Naive thymus-derived CD8-positive, alpha-beta T cell (primary cell): ENCODE data around the gene KRTAP2-3. TPM values are rescaled to one million over a fixed set of nuclear protein-coding genes. Genes with fewer than 3 reads are reported as not detected.

Experiments
- ATAC-seq, 2 donors: fragments of 150-1000 bp; cut with Tn5 transposase in 1 of 2; sonication (Bioruptor Pico), chemical (Tn5 transposase) in 1 of 2; 1 replicate in 1 of 2; 2 replicates in 1 of 2; pipeline ENCODE4 v1.10.0; 2021; ENCODE audit warnings: mild to moderate bottlenecking in 2 of 2, moderate library complexity in 2 of 2
- POLR2A ChIA-PET: fragments of 350-600 bp; sonication (Branson Sonifier 250); formaldehyde crosslinking; loops from one replicate; lab custom pipeline; 2021; ENCODE audit warnings: antibody characterized with exemption; lab: Charles Lee
- DNase-seq, 10 donors: peaks; one replicate each; pipeline versions ENCODE4 v3.0.0 to v3.0.0-alpha.2; 2020 to 2022
- H3K27ac Mint-ChIP-seq, 10 donors: one replicate each; pipeline ENCODE4 v1.8.0; 2020 to 2022; ENCODE audit warnings: mild to moderate bottlenecking in 10 of 10, mixed read lengths in 10 of 10, moderate library complexity in 4 of 10, inconsistent platforms in 1 of 10
- H3K27me3 Mint-ChIP-seq, 5 donors: one replicate each; pipeline ENCODE4 v1.8.0; 2021 to 2022; ENCODE audit warnings: mixed read lengths in 5 of 5
- H3K36me3 Mint-ChIP-seq, 3 donors: one replicate each; pipeline ENCODE4 v1.8.0; 2020 to 2022; ENCODE audit warnings: mixed read lengths in 3 of 3, mild to moderate bottlenecking in 2 of 3, inconsistent platforms in 1 of 3
- H3K4me1 Mint-ChIP-seq, 4 donors: one replicate each; pipeline ENCODE4 v1.8.0; 2021 to 2022; ENCODE audit warnings: mixed read lengths in 4 of 4
- H3K4me3 Mint-ChIP-seq, 10 donors: one replicate each; pipeline ENCODE4 v1.8.0; 2020 to 2022; ENCODE audit warnings: mild to moderate bottlenecking in 10 of 10, mixed read lengths in 10 of 10, moderate library complexity in 6 of 10, inconsistent platforms in 1 of 10
- H3K9me3 Mint-ChIP-seq, 9 donors: one replicate each; pipeline ENCODE4 v1.8.0; 2020 to 2022; ENCODE audit warnings: mixed read lengths in 9 of 9, mild to moderate bottlenecking in 3 of 9, inconsistent platforms in 1 of 9, moderate library complexity in 1 of 9
- polyA plus RNA-seq, 3 donors: library from polyadenylated mRNA; unstranded; fragments of 300-500 nt; fragmentation: Illumina TruSeq; gene quantifications; one replicate each; pipeline ENCODE4 v1.2.3, GENCODE V29; 2021
- total RNA-seq, 8 experiments: library from RNA in 2 of 8; stranded (reverse) in 2 of 8; gene quantifications; one replicate each; pipeline ENCODE4 v1.2.3 and lab custom pipeline; 2021 to 2026

Gene KRTAP2-3
- total and polyA plus RNA-seq, 5 experiments from 2014 or later = not detected

- no peak for DNase-seq
- Mint-ChIP-seq H3K36me3 (peaks cover 0 to 5% (median 0%) of the 10 kb centered on the region in 3 donors), H3K4me1 (no peaks in the 10 kb centered on the region), H3K27me3 (peaks cover 0 to 10% (median 2%) of the 10 kb centered on the region in 5 donors), H3K27ac (no peak overlapping the region), H3K4me3 (no peak overlapping the region), H3K9me3 (peaks cover 0 to 5% (median 0%) of the 10 kb centered on the region in 9 donors)
- ATAC-seq = no peak
- POLR2A ChIA-PET = no interaction called here
Measured at GRCh38 chr17:41016578-41017215, 43.2 kb downstream of the KRTAP2-3 start.

- no peaks in the 10 kb centered on the region for H3K36me3 Mint-ChIP-seq
- H3K27ac Mint-ChIP-seq = no peak overlapping the region
- ATAC-seq (no peak), DNase-seq (no peak)
- no peaks in the 10 kb centered on the region for H3K4me1 Mint-ChIP-seq
- no peak overlapping the region for H3K4me3 Mint-ChIP-seq
- H3K9me3 Mint-ChIP-seq = no peaks in the 10 kb centered on the region
- peaks cover 0 to 10% (median 2%) of the 10 kb centered on the region in 5 donors for H3K27me3 Mint-ChIP-seq
- POLR2A ChIA-PET = no interaction called here
Measured at GRCh38 chr17:41015454-41015853, 44.5 kb downstream of the KRTAP2-3 start.

- DNase-seq (no peak), ATAC-seq (no peak)
- H3K4me1 Mint-ChIP-seq = no peaks in the 10 kb centered on the region
- no peaks in the 10 kb centered on the region for H3K36me3 Mint-ChIP-seq
- H3K4me3 Mint-ChIP-seq = no peak overlapping the region
- POLR2A ChIA-PET = no interaction called here
- H3K27me3 Mint-ChIP-seq = peaks cover 0 to 10% (median 2%) of the 10 kb centered on the region in 5 donors
- H3K9me3 Mint-ChIP-seq = no peaks in the 10 kb centered on the region
- H3K27ac Mint-ChIP-seq = no peak overlapping the region
Measured at GRCh38 chr17:41013606-41014005, 46.3 kb downstream of the KRTAP2-3 start.

- no peak overlapping the region for H3K4me3 Mint-ChIP-seq
- POLR2A ChIA-PET = no interaction called here
- H3K4me1 Mint-ChIP-seq = no peaks in the 10 kb centered on the region
- H3K9me3 Mint-ChIP-seq = no peaks in the 10 kb centered on the region
- ATAC-seq (no peak), DNase-seq (no peak)
- H3K27me3 Mint-ChIP-seq = peaks cover 0 to 10% (median 2%) of the 10 kb centered on the region in 5 donors
- H3K27ac Mint-ChIP-seq = no peak overlapping the region
- H3K36me3 Mint-ChIP-seq = no peaks in the 10 kb centered on the region
Measured at GRCh38 chr17:41013181-41013580, 46.7 kb downstream of the KRTAP2-3 start.

GRCh38 chr17:41012326-41013120, 47.4 kb downstream of the KRTAP2-3 start:
- H3K4me3 Mint-ChIP-seq = no peak overlapping the region
- ATAC-seq (no peak), DNase-seq (no peak)
- peaks cover 0 to 10% (median 2%) of the 10 kb centered on the region in 5 donors for H3K27me3 Mint-ChIP-seq
- no peaks in the 10 kb centered on the region for H3K36me3 Mint-ChIP-seq
- no peak overlapping the region for H3K27ac Mint-ChIP-seq
- no peaks in the 10 kb centered on the region for H3K4me1 Mint-ChIP-seq
- H3K9me3 Mint-ChIP-seq = no peaks in the 10 kb centered on the region
- POLR2A ChIA-PET = no interaction called here

GRCh38 chr17:41010441-41010840, 49.5 kb downstream of the KRTAP2-3 start:
- H3K4me1 Mint-ChIP-seq = no peaks in the 10 kb centered on the region
- peaks cover 0 to under 1% (median 0%) of the 10 kb centered on the region in 5 donors for H3K27me3 Mint-ChIP-seq
- DNase-seq (no peak), ATAC-seq (no peak)
- no peaks in the 10 kb centered on the region for H3K36me3 Mint-ChIP-seq
- H3K4me3 Mint-ChIP-seq = no peak overlapping the region
- no peak overlapping the region for H3K27ac Mint-ChIP-seq
- POLR2A ChIA-PET = no interaction called here
- no peaks in the 10 kb centered on the region for H3K9me3 Mint-ChIP-seq

GRCh38 chr17:41009936-41010335, 50.0 kb downstream of the KRTAP2-3 start:
- POLR2A ChIA-PET = interaction anchor here (0.6 kb wide), 1 partner anchor 472 kb away, joined by 4 read pairs; no protein-coding TSS in a partner anchor
- Mint-ChIP-seq H3K9me3 (no peaks in the 10 kb centered on the region), H3K36me3 (no peaks in the 10 kb centered on the region), H3K4me3 (no peak overlapping the region), H3K4me1 (no peaks in the 10 kb centered on the region), H3K27ac (no peak overlapping the region), H3K27me3 (no peaks in the 10 kb centered on the region)
- no peak for ATAC-seq
- no peak for DNase-seq

GRCh38 chr17:41009301-41009760, 50.6 kb downstream of the KRTAP2-3 start:
- ATAC-seq (no peak), DNase-seq (no peak)
- Mint-ChIP-seq H3K27ac (no peak overlapping the region), H3K4me1 (no peaks in the 10 kb centered on the region), H3K4me3 (no peak overlapping the region), H3K36me3 (no peaks in the 10 kb centered on the region), H3K9me3 (no peaks in the 10 kb centered on the region), H3K27me3 (no peaks in the 10 kb centered on the region)
- POLR2A ChIA-PET = interaction anchor here (0.6 kb wide), 1 partner anchor 472 kb away, joined by 4 read pairs; no protein-coding TSS in a partner anchor

Other genes with a start within 250 kb of the KRTAP2-3 start
Only the 30 nearest of the 38 such genes appear.
- not detected for gene KRT20, start 174.9 kb downstream of the KRTAP2-3 start, total RNA-seq
- gene KRT20, start 174.9 kb downstream of the KRTAP2-3 start, polyA plus RNA-seq = not detected
- not detected for gene KRT23, start 122.5 kb downstream of the KRTAP2-3 start, total RNA-seq
- gene KRT23, start 122.5 kb downstream of the KRTAP2-3 start, polyA plus RNA-seq = not detected
- not detected for gene KRT39, start 93.2 kb downstream of the KRTAP2-3 start, total RNA-seq
- not detected for gene KRT39, start 93.2 kb downstream of the KRTAP2-3 start, polyA plus RNA-seq
- gene KRT40, start 75.8 kb downstream of the KRTAP2-3 start, total RNA-seq = not detected
- not detected for gene KRT40, start 75.8 kb downstream of the KRTAP2-3 start, polyA plus RNA-seq
- not detected for gene KRTAP3-3, start 66.0 kb downstream of the KRTAP2-3 start, total RNA-seq
- not detected for gene KRTAP3-3, start 66.0 kb downstream of the KRTAP2-3 start, polyA plus RNA-seq
- not detected for gene KRTAP3-2, start 60.2 kb downstream of the KRTAP2-3 start, total RNA-seq
- not detected for gene KRTAP3-2, start 60.2 kb downstream of the KRTAP2-3 start, polyA plus RNA-seq
- gene KRTAP3-1, start 51.0 kb downstream of the KRTAP2-3 start, total RNA-seq = not detected
- gene KRTAP3-1, start 51.0 kb downstream of the KRTAP2-3 start, polyA plus RNA-seq = not detected
- gene KRTAP1-5, start 32.9 kb downstream of the KRTAP2-3 start, total RNA-seq = not detected
- gene KRTAP1-5, start 32.9 kb downstream of the KRTAP2-3 start, polyA plus RNA-seq = not detected
- not detected for gene KRTAP1-4, start 29.9 kb downstream of the KRTAP2-3 start, total RNA-seq
- gene KRTAP1-4, start 29.9 kb downstream of the KRTAP2-3 start, polyA plus RNA-seq = not detected
- gene KRTAP1-3, start 25.2 kb downstream of the KRTAP2-3 start, total RNA-seq = not detected
- not detected for gene KRTAP1-3, start 25.2 kb downstream of the KRTAP2-3 start, polyA plus RNA-seq
- not detected for gene KRTAP1-1, start 18.7 kb downstream of the KRTAP2-3 start, total RNA-seq
- not detected for gene KRTAP1-1, start 18.7 kb downstream of the KRTAP2-3 start, polyA plus RNA-seq
- gene KRTAP2-1, start 12.8 kb downstream of the KRTAP2-3 start, total RNA-seq = not detected
- gene KRTAP2-1, start 12.8 kb downstream of the KRTAP2-3 start, polyA plus RNA-seq = not detected
- not detected for gene KRTAP2-2, start 4.9 kb downstream of the KRTAP2-3 start, total RNA-seq
- not detected for gene KRTAP2-2, start 4.9 kb downstream of the KRTAP2-3 start, polyA plus RNA-seq
- not detected for gene KRTAP2-4, start 5.8 kb upstream of the KRTAP2-3 start, total RNA-seq
- not detected for gene KRTAP2-4, start 5.8 kb upstream of the KRTAP2-3 start, polyA plus RNA-seq
- not detected for gene KRTAP4-7, start 24.0 kb upstream of the KRTAP2-3 start, total RNA-seq
- not detected for gene KRTAP4-7, start 24.0 kb upstream of the KRTAP2-3 start, polyA plus RNA-seq
- not detected for gene KRTAP4-8, start 38.0 kb upstream of the KRTAP2-3 start, total RNA-seq
- gene KRTAP4-8, start 38.0 kb upstream of the KRTAP2-3 start, polyA plus RNA-seq = not detected
- gene KRTAP4-16, start 42.1 kb upstream of the KRTAP2-3 start, total RNA-seq = not detected
- gene KRTAP4-16, start 42.1 kb upstream of the KRTAP2-3 start, polyA plus RNA-seq = not detected
- not detected for gene KRTAP4-9, start 45.3 kb upstream of the KRTAP2-3 start, total RNA-seq
- not detected for gene KRTAP4-9, start 45.3 kb upstream of the KRTAP2-3 start, polyA plus RNA-seq
- gene KRTAP4-11, start 58.3 kb upstream of the KRTAP2-3 start, total RNA-seq = not detected
- gene KRTAP4-11, start 58.3 kb upstream of the KRTAP2-3 start, polyA plus RNA-seq = not detected
- not detected for gene KRTAP4-12, start 64.1 kb upstream of the KRTAP2-3 start, total RNA-seq
- gene KRTAP4-12, start 64.1 kb upstream of the KRTAP2-3 start, polyA plus RNA-seq = under 1 TPM in 1 of 3 donors, not detected in 2; 0.15 TPM
- gene KRTAP4-6, start 80.4 kb upstream of the KRTAP2-3 start, total RNA-seq = not detected
- not detected for gene KRTAP4-6, start 80.4 kb upstream of the KRTAP2-3 start, polyA plus RNA-seq
- not detected for gene KRTAP4-5, start 89.7 kb upstream of the KRTAP2-3 start, total RNA-seq
- not detected for gene KRTAP4-5, start 89.7 kb upstream of the KRTAP2-3 start, polyA plus RNA-seq
- not detected for gene KRTAP4-4, start 100.6 kb upstream of the KRTAP2-3 start, total RNA-seq
- gene KRTAP4-4, start 100.6 kb upstream of the KRTAP2-3 start, polyA plus RNA-seq = not detected
- gene KRTAP4-3, start 108.1 kb upstream of the KRTAP2-3 start, total RNA-seq = not detected
- not detected for gene KRTAP4-3, start 108.1 kb upstream of the KRTAP2-3 start, polyA plus RNA-seq
- gene KRTAP4-2, start 118.1 kb upstream of the KRTAP2-3 start, total RNA-seq = not detected
- gene KRTAP4-2, start 118.1 kb upstream of the KRTAP2-3 start, polyA plus RNA-seq = not detected
- not detected for gene KRTAP4-1, start 124.8 kb upstream of the KRTAP2-3 start, total RNA-seq
- not detected for gene KRTAP4-1, start 124.8 kb upstream of the KRTAP2-3 start, polyA plus RNA-seq
- not detected for gene KRTAP9-1, start 129.8 kb upstream of the KRTAP2-3 start, total RNA-seq
- gene KRTAP9-1, start 129.8 kb upstream of the KRTAP2-3 start, polyA plus RNA-seq = not detected
- not detected for gene KRTAP9-2, start 166.5 kb upstream of the KRTAP2-3 start, total RNA-seq
- not detected for gene KRTAP9-2, start 166.5 kb upstream of the KRTAP2-3 start, polyA plus RNA-seq
- not detected for gene KRTAP9-3, start 172.3 kb upstream of the KRTAP2-3 start, total RNA-seq
- not detected for gene KRTAP9-3, start 172.3 kb upstream of the KRTAP2-3 start, polyA plus RNA-seq
- gene KRTAP9-8, start 177.9 kb upstream of the KRTAP2-3 start, total RNA-seq = not detected
- not detected for gene KRTAP9-8, start 177.9 kb upstream of the KRTAP2-3 start, polyA plus RNA-seq